Kidney capillary endothelial cell (primary cell): ENCODE data around the gene CYP4F22.

ENCODE experiments used
- DNase-seq: peaks from one replicate; pipeline ENCODE4 v3.0.0-alpha.2; 2018; ENCODE audit warnings: low spot score

The CYP4F22 gene

DNA sequence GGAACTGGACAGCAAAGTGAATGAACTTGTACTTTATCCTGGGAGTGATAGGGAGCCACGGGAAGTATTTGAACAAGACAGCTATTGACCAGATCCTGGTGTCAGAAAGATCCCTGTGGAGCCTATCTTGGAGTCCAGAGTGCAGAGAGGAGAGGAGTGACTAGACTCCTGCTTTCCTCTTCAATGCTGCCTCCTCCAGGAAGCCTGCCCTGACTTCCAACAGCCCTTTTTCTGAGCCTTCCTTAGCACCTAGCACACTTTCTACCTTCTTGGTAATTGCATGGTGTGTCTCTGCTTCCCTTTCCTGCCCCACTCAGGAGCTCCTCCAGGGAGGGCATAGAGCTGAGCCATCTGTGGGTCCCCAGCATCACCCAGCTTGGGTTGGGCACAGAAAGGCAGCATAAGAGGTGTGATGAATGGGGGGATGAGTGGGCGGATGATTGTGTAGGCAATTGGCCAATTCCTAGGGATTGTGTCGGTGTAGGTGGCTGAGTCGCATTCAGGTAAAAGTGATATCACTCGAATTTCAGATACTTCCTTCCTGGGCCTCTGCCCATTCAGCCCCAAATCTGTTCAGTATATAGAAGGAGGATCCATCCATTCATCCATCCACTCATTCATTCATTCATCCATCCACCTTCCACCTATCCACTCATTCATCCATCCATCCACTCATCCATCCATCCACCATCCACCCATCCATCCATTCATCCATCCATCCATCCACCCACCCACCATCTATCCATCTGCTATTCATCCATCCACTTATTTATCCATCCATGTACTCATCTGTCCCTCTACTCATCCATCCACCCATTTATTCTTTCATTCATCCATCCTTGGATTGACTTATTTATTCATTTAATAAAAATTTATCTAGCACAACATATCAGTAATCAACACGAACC is 26.9 kb downstream of the CYP4F22 start:
- no peak for DNase-seq

DNA sequence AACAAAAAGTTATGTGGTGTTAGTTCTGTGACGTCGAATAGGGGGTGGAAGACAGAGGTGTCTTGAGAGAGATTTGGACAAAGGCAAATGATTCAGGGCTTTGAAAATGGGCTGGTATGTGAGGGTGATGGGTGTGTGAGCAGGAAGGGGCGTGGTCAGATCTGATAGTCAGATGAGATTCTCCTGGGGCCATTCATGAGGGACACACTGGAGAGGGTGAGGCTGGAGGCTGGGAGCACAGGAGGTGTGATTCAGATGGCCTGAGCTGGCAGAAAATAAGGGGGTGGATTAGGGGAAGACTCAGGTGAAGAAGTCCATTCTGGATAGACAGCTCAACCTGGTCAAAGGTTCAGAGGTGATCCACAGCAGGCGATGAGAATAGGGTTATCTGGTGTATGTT is 28.0 kb downstream of the CYP4F22 start:
- DNase-seq, result no peak

DNA sequence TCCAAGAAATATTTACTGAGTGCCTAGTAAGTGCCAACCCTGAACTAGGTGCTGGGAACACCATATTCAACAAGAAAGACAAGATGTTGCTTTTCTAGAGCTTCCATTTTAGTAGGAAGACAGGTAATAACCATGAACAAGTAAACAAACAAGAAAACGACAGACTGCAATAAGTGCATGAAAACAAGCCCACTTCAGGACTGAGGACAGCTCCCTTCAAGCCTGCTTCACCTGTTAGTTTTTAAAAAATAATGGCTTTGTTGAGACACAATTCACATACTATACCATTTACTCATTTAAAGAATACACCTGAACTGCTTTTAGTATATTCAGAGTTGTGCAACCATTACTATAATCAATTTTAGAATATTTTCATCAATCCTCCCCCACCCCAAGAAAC is 30.4 kb downstream of the CYP4F22 start:
- no peak for DNase-seq

DNA sequence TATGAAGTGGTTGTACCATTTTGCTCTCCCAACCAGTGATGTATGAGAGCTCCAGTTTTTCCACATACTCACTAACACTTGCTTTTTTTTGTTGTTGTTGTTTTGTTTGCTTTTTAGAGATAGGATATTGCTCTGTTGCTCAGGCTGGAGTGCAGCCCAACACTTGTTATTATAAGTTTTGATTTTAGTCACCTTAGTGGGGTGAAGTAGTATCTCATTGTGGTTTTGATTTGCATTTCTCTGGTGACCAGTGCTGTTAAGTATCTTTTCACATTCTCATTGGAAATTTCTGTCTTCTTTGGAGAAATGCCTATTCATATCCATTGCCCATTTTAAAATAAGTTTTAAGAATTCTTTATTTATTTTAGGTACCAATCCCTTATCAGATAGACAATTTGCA is 31.3 kb downstream of the CYP4F22 start:
- no peak for DNase-seq

DNA sequence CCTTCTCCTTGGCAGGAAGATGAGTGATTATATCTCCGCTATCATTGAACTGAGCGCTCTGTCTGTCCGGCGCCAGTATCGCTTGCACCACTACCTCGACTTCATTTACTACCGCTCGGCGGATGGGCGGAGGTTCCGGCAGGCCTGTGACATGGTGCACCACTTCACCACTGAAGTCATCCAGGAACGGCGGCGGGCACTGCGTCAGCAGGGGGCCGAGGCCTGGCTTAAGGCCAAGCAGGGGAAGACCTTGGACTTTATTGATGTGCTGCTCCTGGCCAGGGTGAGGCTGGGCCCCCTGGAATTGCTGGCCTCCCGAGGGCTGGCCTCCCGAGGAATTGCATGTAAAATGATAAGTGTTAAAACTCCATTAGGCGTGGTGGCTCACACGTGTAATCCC is 32.1 kb downstream of the CYP4F22 start:
- DNase-seq, result no peak

DNA sequence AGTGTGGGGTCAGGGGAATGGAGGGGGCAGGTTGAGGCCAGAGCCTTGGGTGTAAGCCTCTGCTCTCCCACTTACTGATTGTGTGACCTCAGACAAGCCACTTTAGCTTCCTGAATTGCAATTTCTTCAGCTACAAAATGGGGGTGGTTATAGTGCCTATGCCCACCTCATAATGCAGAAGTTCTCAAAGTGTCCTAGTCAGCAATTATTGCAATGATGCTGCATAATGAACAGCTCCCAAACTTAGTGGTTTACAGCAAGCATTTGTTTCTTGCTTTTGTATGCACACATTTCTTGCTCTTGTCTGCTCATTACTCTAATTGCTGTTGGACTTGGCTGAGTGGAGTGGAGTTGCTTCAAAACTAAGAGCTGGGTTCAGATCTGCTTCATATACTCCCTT is 36.0 kb downstream of the CYP4F22 start:
- DNase-seq, result no peak

DNA sequence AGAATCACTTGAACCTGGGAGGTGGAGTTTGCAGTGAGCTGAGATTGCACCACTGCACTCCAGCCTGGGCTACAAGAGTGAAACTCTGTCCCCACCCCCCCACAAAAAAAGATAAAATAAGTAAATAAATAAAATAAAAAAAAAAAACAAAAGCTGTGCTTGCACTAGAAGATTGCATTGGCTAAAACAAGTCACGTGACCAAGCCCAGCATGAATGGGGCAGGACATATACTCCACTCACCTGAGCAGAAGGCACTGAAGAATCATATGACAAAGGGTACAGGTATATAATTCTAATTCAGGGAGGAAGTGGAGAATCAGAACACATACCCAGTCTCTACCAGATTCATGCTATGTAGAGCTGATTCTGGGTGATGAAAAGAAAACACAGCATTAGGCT is 36.6 kb downstream of the CYP4F22 start:
- DNase-seq, result no peak

DNA sequence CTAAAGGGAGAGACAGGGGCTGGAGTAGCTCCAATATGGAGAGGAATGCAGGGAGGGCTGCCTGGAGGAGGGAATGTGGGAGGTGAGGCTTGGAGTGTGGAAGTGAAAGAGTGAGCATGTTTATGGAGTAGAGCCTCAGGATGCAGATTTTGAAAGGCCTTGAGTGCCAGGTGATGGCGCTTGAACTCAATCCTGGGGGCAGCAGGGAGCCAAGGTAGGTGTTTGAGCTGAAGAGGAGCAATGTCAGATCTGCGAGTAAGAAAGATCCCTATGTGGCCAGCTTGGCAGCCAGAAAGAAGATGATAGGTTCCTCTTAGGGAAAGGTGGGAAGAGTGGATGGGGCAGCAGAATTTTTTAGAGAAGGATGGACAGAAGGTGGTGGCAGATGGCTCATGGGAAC is 40.3 kb downstream of the CYP4F22 start:
- DNase-seq, result no peak

DNA sequence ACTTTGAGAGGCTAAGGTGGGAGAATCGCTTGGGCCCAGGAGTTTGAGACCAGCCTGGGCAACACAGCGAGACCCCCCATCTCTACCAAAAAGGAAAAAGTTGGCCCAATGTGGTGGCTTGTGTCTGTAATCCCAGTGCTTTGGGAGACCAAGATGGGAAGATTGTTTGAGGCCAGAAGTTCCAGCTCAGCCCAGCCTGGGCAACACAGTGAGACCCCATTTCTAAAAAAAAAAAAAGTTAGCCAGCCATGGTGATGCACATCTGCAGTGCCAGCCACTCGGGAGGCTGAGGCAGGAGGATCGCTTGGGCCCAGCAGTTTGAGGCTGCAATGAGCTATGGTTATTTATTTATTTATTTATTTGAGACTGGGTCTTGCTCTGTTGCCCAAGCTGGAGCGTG is 41.3 kb downstream of the CYP4F22 start:
- DNase-seq, result no peak

DNA sequence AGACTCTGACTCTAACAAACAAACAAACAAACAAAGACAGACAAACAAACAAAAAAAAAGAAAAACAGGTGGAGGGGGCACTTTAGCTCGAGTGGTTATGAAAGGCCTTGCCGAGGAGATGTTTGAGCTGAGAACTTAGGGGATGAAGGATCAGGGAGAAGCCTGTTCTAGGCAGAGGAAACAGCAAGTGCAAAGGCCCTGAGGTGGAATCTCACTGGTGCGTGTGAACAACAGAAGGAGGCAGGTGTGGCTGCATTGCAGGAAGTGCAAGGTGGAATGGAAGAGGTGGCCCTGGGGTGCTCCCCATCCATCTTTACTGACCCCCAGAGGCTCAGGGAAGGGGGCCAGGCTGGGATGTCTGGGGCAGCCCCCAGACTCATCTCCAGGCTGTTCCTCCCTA is 41.9 kb downstream of the CYP4F22 start:
- DNase-seq, result no peak

DNA sequence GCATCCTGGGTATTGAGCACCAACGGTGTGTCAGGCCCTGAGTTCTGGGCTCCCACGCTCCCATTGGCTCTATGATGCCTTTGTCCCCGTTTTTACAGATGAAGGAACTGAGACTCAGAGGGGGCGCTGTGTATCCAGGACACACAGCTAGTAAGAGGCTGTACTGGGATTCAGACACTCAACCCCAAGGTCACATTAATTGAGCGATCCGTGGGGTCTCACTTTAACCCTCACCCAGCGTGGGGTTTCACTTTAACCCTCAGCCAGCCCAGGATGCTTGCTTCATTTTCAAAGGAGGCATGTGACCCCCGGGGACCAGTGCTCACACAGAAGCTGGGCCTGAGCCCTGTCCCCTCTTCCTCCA is 42.6 kb downstream of the CYP4F22 start:
- DNase-seq, result no peak

DNA sequence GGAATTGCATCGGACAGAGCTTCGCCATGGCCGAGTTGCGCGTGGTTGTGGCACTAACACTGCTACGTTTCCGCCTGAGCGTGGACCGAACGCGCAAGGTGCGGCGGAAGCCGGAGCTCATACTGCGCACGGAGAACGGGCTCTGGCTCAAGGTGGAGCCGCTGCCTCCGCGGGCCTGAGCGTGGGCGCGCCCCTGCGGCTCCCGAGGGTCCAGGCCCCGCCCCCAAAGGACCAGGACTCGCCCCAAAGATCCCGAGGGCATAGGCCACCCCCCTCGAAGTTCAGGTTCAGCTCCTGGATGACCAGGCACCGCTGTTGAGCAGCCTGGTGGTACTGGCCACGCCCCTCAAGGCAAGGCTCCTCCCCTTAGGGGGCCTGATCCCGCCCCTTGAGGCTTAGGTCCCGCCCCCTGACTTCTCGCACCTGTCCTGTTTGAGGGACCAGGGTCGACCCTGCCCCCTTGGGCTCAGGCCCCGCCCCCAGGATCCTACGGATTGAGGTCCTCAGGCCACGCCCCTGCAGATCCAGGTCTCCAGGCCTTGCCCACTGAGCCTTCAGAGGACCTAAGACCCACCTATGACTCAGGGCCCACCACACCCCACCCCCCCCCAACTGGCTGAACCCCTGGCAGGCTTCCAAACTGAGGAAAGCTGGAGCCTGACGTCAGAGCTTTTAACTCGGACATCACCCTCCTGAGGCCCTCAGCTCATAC is 43.1 kb downstream of the CYP4F22 start:
- no peak for DNase-seq

DNA sequence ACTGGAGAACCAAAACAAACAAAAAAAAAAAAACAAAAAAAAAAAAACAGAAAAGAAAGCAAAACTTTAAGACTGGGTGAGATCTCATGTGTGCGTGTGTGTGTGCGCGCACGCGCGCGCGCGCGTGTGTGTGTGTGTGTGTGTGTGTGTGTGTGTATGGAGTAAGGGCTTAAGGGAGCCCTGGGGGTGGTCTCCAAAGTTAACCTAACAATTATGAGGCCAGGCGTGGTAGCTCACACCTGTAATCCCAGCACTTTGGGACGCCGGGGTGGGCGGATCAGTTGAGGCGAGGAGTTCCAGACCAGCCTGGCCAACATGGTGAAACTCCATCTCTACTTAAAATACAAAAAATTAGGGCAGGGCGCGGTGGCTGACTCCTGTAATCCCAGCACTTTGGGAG is 46.7 kb downstream of the CYP4F22 start:
- no peak for DNase-seq

DNA sequence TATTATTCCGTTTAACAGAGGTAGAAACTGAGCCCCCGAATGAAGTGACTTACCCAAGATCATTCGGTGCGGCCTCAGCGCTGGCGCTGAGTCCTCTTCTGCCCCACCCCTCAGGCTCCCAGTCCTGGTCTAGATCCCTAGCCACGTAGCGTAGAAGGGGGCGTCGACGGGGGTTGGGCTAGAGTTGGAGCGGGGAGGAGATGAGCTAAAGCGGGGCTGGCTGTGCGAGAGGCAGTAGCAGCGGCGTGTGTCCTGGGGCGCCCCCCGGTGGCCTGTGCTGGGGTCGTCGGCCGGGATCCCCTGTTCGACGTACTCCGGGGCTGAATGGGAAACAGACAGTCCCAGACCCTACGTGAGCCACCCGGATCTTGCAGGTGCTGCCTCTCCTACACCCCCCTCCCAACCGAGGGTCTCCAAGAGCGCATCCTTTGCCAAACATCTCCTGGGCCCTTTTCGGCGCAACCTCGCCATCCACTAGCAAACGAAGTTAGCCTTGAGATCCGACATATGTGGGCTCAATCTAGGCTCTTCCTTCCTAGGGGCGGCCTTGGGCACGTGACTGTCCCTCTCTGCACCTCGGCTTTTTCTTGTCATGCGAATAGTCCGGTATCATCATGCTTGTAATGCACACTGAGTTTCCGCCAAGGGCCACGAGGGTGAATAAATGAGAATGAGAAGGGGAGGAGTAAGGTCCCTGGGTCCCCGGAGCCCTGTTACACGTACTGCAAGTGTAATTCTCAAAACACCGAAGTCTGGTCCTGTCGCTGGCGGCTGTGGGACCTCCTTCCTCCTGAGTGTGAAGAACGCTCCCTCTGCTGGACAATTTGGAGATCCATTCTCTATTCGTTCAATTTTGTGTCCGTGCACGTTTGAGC is 47.7 kb downstream of the CYP4F22 start:
- DNase-seq, result peak; percentile 91

DNA sequence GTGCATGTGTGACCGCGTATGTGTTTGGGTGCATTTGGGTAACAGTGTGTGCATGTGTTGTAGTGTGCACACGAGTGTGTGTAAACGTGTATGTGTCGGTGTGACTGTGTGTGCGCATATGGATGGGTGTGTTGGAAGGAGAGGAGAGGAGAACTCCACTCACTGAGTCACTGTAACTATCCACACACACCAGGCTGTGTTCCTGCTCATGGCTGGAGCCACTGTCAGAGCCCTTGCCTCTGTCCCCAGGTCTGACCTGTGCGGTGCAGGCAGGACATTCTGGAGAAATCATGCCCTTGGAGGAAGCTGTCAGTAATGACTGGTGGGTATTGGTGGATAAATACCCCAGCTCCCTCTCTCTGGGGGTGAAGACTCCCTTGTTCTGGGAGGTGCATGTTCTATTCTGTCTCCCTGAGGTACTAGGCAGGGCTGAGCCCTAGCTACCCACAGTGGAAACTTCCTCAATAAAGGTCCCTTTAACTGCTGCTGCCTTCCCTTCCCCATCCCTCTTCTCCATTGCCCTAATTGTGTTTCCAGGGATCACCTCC is 48.4 kb downstream of the CYP4F22 start:
- no peak for DNase-seq

DNA sequence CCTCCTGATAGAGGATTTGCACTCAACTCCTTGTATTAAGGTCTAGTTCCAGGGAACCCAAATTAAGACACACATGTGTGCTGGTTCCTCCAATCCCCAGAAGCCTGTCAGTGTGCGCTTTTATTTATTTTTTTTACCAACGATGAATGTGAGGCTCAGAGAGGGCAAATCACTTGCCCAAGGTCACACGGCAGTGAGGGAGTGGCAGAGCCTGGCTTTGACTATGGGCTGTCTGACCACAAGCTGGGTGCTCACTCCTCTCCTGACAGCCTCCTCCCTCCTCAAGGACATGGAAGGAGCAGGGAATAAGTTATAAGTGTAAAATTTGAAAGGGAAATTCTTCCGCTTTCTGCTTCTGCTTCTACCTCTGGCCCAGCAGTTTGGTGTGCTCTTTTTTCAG is 48.9 kb downstream of the CYP4F22 start:
- DNase-seq, result no peak

DNA sequence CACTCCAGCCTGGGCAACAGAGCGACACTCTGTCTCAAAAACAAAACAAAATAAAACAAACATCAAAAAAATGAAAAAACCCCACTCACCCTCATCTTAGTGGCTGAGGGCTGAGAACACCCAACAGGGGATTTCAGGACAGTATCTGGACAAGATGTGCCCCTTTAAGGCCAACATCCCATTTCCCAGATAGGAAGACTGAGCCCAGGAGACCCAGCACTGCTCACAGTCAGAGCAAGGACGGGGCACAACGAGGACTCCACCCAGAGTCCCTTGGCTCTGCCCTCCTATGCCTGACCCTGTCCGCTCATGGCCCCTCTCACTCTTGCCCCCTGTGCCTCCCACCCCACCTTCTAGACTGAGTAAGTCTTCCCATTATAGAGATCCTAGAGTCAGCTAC is 53.8 kb downstream of the CYP4F22 start:
- no peak for DNase-seq

DNA sequence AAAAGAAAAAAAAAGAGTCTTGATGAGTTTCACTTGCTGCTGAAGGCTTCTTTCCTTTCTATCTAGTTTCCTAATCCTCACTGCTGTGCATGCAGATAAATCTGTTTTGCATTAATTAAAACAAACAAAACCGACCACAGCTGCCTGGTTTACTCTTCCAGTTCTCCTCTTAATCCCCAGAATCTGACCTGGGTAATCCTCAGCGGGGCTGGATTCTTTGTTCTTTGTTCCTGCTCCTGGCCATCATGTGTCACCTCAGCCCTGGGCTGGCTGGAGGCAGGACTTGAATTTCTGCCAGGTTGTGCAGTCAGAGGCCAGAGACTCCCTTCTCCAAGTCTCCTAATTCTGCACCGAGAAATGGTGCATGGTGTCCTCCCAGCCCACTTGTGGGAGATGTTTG is 54.5 kb downstream of the CYP4F22 start:
- DNase-seq, result no peak

DNA sequence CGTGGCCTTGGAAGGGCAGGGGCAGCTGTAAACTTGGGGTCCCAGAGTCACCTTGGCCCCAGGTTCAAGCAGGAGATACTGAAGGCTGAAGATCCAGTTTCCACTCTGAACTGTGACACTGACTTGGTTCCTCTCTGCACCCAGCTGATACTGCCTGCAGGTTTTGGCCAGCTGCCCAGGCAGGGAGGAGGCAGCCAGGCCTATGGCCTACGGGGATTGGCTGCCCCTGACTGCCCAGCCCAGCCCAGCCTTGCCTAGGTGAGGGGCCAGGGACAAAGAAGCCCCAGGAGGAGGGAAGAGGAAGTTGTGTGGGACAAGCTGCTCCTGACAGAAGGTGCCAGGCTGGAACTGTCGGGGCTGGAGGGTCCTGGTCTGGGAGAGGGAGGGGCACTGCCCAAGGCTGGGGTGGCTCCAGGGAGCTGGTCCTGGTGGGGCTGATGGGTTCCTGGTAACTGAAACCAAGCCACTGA is 55.0 kb downstream of the CYP4F22 start:
- DNase-seq, result no peak

DNA sequence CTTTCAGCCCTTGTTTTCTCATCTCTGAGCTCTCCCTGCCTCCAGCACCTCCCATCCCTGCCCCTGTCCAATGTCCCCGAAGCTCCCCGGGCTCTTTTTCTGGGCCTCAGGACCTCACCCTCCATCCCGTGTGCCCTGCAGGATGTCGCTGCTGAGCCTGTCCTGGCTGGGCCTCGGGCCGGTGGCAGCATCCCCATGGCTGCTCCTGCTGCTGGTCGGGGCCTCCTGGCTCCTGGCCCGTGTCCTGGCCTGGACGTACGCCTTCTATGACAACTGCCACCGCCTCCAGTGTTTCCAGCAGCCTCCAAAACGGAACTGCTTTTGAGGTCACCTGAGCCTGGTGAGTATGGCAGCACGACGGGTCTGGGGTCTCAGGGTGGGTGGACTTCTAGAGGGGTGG is 55.6 kb downstream of the CYP4F22 start:
- DNase-seq, result no peak

DNA sequence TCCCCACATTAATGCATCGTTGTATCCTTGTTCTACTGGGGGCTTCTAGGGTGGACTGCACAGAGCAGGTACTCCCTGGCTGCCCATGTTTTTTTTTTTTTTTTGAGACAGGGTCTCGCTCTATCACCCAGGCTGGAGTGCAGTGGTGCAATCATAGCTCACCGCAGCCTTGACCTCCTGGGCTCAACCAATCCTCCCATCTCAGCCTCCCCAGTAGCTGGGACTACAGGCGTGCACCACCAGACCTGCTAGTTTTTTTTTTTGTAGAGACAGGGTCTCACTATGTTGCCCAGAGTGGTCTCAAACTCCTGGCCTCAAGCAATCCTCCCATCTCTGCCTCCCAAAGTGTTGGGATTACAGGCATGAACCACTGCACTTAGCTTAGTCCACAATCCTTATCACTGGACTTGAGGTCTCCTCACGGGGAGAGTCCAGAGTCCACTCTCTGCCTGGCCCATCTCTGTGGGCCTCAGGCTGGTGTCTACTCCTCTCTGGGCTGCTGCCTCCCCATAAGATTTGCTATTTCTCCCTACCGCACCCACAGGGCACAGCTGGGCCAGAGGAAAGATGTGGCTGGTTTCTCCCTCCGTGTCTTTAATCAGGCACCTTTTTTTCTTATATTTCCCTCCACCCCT is 56.3 kb downstream of the CYP4F22 start:
- no peak for DNase-seq

DNA sequence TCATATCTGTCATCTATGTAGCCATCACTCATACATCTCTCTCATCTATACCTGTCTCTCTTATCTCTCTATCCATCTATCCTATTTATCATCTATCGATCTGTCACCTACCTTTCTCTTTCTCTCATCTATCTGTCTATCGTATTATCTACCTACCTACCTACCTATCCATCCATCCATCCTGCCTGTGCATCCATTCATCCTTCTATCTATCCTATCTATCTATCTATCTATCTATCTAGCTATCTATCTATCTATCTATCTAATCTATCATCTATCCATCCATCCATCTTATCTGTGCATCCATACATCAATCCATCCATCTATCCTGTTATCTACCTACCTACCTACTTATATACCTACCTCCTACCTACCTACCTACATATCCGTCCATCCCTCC is 62.1 kb downstream of the CYP4F22 start:
- DNase-seq, result no peak
